GM21528 (cell line): ENCODE measurements around the gene JPT1.
"Not testable (repeated sequence)": the region's sequence is repeated elsewhere in the genome, so short reads cannot be mapped to it uniquely, and the experiment has no call there.

Source experiments
- ATAC-seq: cut with Tn5 transposase; IDR thresholded peaks from one replicate; pipeline ENCODE4 v1.9.1; 2021; ENCODE audit warnings: mild to moderate bottlenecking, moderate library complexity; ENCODE audit not compliant: unreplicated experiment, low FRiP score

JPT1 gene

GRCh38 chr17:75131278-75132017 lies 22.9 kb downstream of the JPT1 start, which contains the start of gene NT5C:
TSS of gene NT5C (minus strand) at chr17:75131742. CDS start at chr17:75131707, 35 bp downstream.
- peak; percentile 72 for ATAC-seq

GRCh38 chr17:75130632-75131277 lies 23.6 kb downstream of the JPT1 start:
- no peak for ATAC-seq

GRCh38 chr17:75130059-75130631 lies 24.2 kb downstream of the JPT1 start:
- no peak for ATAC-seq

- ATAC-seq = no peak
Measured at GRCh38 chr17:75129576-75129975, 24.7 kb downstream of the JPT1 start.

- no peak for ATAC-seq
Measured at GRCh38 chr17:75128694-75129505, 25.4 kb downstream of the JPT1 start.

GRCh38 chr17:75127936-75128335 lies 26.4 kb downstream of the JPT1 start:
- not testable (repeated sequence) for ATAC-seq

GRCh38 chr17:75126954-75127353 lies 27.4 kb downstream of the JPT1 start:
- ATAC-seq = no peak

GRCh38 chr17:75125984-75126383 lies 28.3 kb downstream of the JPT1 start:
- no peak for ATAC-seq

GRCh38 chr17:75124819-75125162 lies 29.5 kb downstream of the JPT1 start:
- ATAC-seq = no peak

- no peak for ATAC-seq
Measured at GRCh38 chr17:75124041-75124818, 30.1 kb downstream of the JPT1 start.

GRCh38 chr17:75118307-75118706 lies 36.0 kb downstream of the JPT1 start:
- ATAC-seq = no peak

GRCh38 chr17:75116737-75117136 lies 37.6 kb downstream of the JPT1 start:
- ATAC-seq = no peak

GRCh38 chr17:75115555-75115954 lies 38.8 kb downstream of the JPT1 start:
- no peak for ATAC-seq

GRCh38 chr17:75114552-75115314 lies 39.6 kb downstream of the JPT1 start:
- ATAC-seq = no peak

- ATAC-seq = no peak
Measured at GRCh38 chr17:75113798-75114551, 40.3 kb downstream of the JPT1 start.

- ATAC-seq = no peak
Measured at GRCh38 chr17:75111777-75112335, 42.5 kb downstream of the JPT1 start.

- no peak for ATAC-seq
Measured at GRCh38 chr17:75110234-75110937, 43.9 kb downstream of the JPT1 start.
